Activated naive CD4-positive, alpha-beta T cell treated with anti-CD3 and anti-CD28 coated beads, Interleukin-2, amount 50 U/mL, for 72 hours (primary cell): ENCODE results near the gene RALGAPA1. TPM values are rescaled to one million over a fixed set of nuclear protein-coding genes. Genes with fewer than 3 reads are reported as not detected.

ENCODE experiments used
- ATAC-seq, 2 donors: fragments of 150-1000 bp; cut with Tn5 transposase; 2 replicates each; pipeline ENCODE4 v1.10.0; 2021; ENCODE audit warnings: mild to moderate bottlenecking in 2 of 2, moderate library complexity in 2 of 2
- DNase-seq, 2 donors: peaks; one replicate each; pipeline ENCODE4 v3.0.0; 2021 to 2022; ENCODE audit warnings: low spot score in 2 of 2
- H3K27ac Mint-ChIP-seq, 2 donors: one replicate each; pipeline ENCODE4 v1.8.0; 2022; ENCODE audit warnings: mild to moderate bottlenecking in 2 of 2, mixed read lengths in 2 of 2
- H3K36me3 Mint-ChIP-seq, 2 donors: one replicate each; pipeline ENCODE4 v1.8.0; 2022; ENCODE audit warnings: mixed read lengths in 2 of 2
- H3K9me3 Mint-ChIP-seq, 2 donors: one replicate each; pipeline ENCODE4 v1.8.0; 2022; ENCODE audit warnings: mixed read lengths in 2 of 2
- total RNA-seq, 2 donors: library from RNA; stranded (reverse); gene quantifications; one replicate each; pipeline ENCODE4 v1.2.3, GENCODE V29; 2022

RALGAPA1 gene
- total RNA-seq, 2 donors from 2014 or later, result 22.5 to 34.7 TPM

DNA sequence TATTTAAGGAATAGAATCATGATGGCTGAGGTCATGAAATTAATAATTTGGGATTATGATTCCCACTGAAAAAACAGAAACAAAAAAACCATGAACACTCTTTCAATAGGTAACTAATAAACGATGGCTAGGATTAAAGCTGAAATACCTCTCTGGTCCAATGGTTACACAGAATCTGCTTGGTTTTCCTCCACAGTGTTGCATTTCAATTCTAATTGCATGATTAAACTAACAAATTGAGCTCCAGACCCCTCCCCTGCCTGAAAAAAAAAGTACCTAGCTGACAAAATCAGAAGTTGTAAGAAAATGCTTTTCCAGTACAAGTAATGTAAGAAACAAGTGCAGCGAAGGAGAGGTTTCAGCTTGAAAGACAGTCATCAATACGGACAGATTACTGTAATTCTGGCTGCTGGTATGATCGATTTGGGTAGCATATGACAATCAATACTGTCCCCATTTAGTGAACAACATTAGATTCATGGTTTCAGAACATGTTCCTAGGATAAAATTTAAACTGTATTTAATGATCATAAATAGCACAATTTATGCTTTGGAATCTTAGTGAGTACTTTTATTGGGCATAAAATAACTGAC is 243.1 kb downstream of the RALGAPA1 start:
- H3K27ac Mint-ChIP-seq, result no peak overlapping the region
- ATAC-seq (no peak), DNase-seq (no peak)
- no peaks in the 10 kb centered on the region for H3K9me3 Mint-ChIP-seq
- H3K36me3 Mint-ChIP-seq, result no peaks in the 10 kb centered on the region

GRCh38 chr14:35558680-35559079 is 250.4 kb downstream of the RALGAPA1 start:
- Mint-ChIP-seq H3K27ac (no peak overlapping the region), H3K36me3 (no peaks in the 10 kb centered on the region), H3K9me3 (no peaks in the 10 kb centered on the region)
- ATAC-seq (no peak), DNase-seq (no peak)

DNA sequence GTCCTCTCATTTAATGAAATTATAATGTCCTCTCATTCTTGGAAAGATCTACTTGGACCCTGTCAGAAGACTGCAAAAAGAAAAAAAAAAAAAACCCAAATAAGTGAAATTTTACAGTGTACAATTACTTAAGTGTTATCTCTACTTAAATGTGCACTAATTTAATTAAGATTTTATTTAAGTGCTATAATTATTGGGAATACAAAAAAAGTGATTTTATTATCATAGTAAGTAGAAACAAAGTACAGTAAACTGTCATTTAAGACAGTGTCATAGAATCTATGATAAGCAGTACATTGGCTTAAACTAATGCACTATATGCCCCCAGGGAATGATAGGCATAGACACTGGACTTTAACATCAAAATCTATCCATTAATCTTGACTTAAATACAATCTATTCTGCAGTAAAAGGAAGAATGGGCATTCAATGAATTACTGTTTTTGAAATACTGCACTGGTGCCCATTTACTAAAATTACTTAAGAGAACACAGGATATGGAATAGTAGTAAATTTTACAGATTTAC is 251.8 kb downstream of the RALGAPA1 start:
- Mint-ChIP-seq H3K36me3 (no peaks in the 10 kb centered on the region), H3K9me3 (no peaks in the 10 kb centered on the region), H3K27ac (no peak overlapping the region)
- DNase-seq (no peak), ATAC-seq (no peak)

DNA sequence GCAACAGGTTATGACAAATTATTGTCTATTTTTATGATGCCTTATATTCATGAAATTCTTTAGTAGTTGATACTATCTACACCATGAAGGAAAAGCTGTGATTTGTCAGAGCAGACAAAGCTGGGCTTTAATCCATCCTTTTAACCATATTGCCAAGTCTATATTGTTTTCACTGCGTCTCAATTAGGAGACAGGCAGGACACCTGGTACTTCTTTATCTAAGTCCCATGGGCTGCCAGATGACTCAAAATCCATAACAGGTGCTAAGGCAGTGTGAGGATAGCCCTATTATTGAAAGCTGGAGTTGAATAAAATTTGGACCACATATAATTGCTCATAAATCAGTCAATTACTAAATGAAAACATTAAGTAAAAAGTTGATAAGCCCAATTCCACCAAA is 252.5 kb downstream of the RALGAPA1 start:
- H3K9me3 Mint-ChIP-seq, result no peaks in the 10 kb centered on the region
- no peak for DNase-seq
- H3K27ac Mint-ChIP-seq, result no peak overlapping the region
- no peak for ATAC-seq
- H3K36me3 Mint-ChIP-seq, result no peaks in the 10 kb centered on the region

GRCh38 chr14:35553808-35554207 is 255.3 kb downstream of the RALGAPA1 start:
- DNase-seq (no peak), ATAC-seq (no peak)
- Mint-ChIP-seq H3K27ac (no peak overlapping the region), H3K9me3 (no peaks in the 10 kb centered on the region), H3K36me3 (no peaks in the 10 kb centered on the region)

GRCh38 chr14:35551081-35551480 is 258.0 kb downstream of the RALGAPA1 start:
- Mint-ChIP-seq H3K27ac (no peak overlapping the region), H3K36me3 (peaks cover 0 to 5% of the 10 kb centered on the region in 2 donors), H3K9me3 (no peaks in the 10 kb centered on the region)
- DNase-seq (no peak), ATAC-seq (no peak)

- ATAC-seq, result no peak
- Mint-ChIP-seq H3K36me3 (peaks cover 0 to 5% of the 10 kb centered on the region in 2 donors), H3K9me3 (no peaks in the 10 kb centered on the region), H3K27ac (no peak overlapping the region)
- DNase-seq, result no peak
Observed at GRCh38 chr14:35549551-35549950, 259.5 kb downstream of the RALGAPA1 start.

- ATAC-seq, result no peak
- Mint-ChIP-seq H3K27ac (no peak overlapping the region), H3K9me3 (no peaks in the 10 kb centered on the region), H3K36me3 (no peaks in the 10 kb centered on the region)
- no peak for DNase-seq
Observed at GRCh38 chr14:35543006-35543405, 266.1 kb downstream of the RALGAPA1 start.

DNA sequence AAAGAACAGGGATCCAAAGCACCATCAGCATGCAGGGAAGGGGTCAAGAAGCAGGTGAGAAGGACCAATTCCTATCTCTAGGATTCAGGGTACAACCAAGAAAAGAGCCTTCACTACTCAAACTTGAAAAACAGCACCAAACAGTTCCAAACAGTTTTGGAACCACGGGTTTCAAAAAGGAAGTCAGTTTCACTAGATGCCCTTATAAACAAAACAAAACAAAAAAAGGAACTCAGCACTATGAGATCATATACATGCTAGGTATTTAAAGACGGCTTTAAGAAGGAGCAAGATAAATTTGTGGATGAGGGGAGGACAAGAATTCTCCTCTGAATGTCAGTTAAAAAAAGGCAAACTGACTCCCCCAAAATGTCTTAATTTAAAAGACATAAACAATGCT is 269.1 kb downstream of the RALGAPA1 start:
- ATAC-seq (no peak), DNase-seq (no peak)
- H3K9me3 Mint-ChIP-seq, result no peaks in the 10 kb centered on the region
- H3K27ac Mint-ChIP-seq, result no peak overlapping the region
- H3K36me3 Mint-ChIP-seq, result no peaks in the 10 kb centered on the region

GRCh38 chr14:35535483-35536112 is 273.5 kb downstream of the RALGAPA1 start:
- Mint-ChIP-seq H3K27ac (no peak overlapping the region), H3K9me3 (no peaks in the 10 kb centered on the region), H3K36me3 (peaks cover 0 to 5% of the 10 kb centered on the region in 2 donors)
- DNase-seq (no peak), ATAC-seq (no peak)

DNA sequence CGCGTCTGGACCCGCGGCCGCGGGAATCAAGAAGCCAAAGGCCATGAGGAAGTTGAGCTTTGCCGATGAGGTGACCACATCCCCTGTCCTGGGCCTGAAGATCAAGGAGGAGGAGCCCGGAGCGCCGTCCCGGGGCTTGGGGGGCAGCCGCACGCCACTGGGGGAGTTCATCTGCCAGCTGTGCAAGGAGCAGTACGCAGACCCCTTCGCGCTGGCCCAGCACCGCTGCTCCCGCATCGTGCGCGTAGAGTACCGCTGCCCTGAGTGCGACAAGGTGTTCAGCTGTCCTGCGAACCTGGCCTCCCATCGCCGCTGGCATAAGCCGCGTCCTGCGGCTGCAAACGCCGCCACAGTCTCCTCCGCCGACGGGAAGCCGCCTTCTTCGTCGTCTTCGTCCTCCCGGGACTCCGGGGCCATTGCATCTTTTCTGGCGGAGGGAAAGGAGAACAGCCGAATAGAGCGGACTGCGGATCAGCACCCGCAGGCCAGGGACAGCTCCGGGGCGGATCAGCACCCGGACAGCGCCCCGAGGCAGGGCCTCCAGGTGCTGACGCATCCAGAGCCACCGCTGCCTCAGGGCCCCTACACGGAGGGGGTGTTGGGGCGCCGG is 274.1 kb downstream of the RALGAPA1 start:
- Mint-ChIP-seq H3K27ac (no peak overlapping the region), H3K36me3 (peaks cover 0 to 5% of the 10 kb centered on the region in 2 donors), H3K9me3 (no peaks in the 10 kb centered on the region)
- DNase-seq (peak; percentile 59 to 79), ATAC-seq (peak; percentile 28 to 76)

- H3K27ac Mint-ChIP-seq, result no peak overlapping the region
- peak; percentile 14 to 56 for DNase-seq
- ATAC-seq, result peak; percentile 27 to 30
- no peaks in the 10 kb centered on the region for H3K9me3 Mint-ChIP-seq
- peaks cover 0 to 5% of the 10 kb centered on the region in 2 donors for H3K36me3 Mint-ChIP-seq
Observed at GRCh38 chr14:35534208-35534872, 274.8 kb downstream of the RALGAPA1 start.

GRCh38 chr14:35533357-35534207 is 275.5 kb downstream of the RALGAPA1 start, which contains the start of gene INSM2:
TSS of gene INSM2 (plus strand) at chr14:35534164. CDS start at chr14:35534253, 89 bp downstream.
- Mint-ChIP-seq H3K36me3 (peaks cover 0 to 5% of the 10 kb centered on the region in 2 donors), H3K9me3 (no peaks in the 10 kb centered on the region), H3K27ac (no peak within 1 kb of the TSS)
- peak; percentile 61 to 76 for DNase-seq
- ATAC-seq, result peak; percentile 84 to 89

- no peak overlapping the region for H3K27ac Mint-ChIP-seq
- H3K36me3 Mint-ChIP-seq, result peaks cover 0 to 5% of the 10 kb centered on the region in 2 donors
- ATAC-seq (no peak), DNase-seq (no peak)
- H3K9me3 Mint-ChIP-seq, result no peaks in the 10 kb centered on the region
Observed at GRCh38 chr14:35532783-35533356, 276.2 kb downstream of the RALGAPA1 start.

DNA sequence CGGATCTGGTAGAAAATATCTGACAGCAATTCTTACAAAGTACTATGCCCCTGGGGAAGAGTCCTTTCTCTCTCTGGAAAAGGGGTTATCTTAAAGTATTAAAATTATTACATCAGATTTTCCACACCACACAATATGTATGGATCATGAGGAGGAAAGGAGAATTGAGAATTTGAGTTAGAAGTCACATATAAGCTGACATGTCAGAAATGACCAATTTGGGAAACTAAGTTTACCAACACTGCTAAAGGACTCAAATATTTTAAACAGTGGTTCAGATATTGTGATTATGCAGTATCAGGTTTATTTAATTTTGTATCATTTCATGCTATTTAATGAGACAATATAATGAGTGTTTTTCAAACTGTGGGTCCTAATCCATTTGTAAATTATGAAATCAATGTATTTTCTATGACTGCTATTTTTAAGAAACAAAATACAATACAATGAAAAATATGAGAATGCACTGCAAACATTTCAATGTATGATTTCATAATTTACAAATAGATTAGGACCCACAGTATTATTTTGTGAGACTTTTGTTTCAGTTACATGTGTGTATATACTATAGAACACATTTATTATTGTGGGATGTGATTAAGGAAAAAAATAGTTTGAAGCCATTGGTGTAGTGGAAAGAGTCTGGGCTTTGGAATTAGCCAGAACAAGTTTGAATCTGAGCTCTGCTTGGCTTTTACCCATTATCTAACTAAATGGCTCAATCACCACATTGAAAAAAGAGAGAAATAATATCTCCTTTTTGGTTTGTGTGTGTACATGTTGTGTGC is 276.9 kb downstream of the RALGAPA1 start:
- Mint-ChIP-seq H3K9me3 (no peaks in the 10 kb centered on the region), H3K36me3 (peaks cover 0 to 5% of the 10 kb centered on the region in 2 donors), H3K27ac (no peak overlapping the region)
- ATAC-seq (no peak), DNase-seq (no peak)
